NCI-H1436 (cell line): ENCODE data around the gene LSS.
A peak's percentile ranks its signal among the peaks of the same experiment; 100 is the strongest.
"Not testable (repeated sequence)": the region's sequence is repeated elsewhere in the genome, so short reads cannot be mapped to it uniquely, and the experiment has no call there.

ENCODE experiments used
- DNase-seq: peaks from one replicate; lab custom pipeline; 2025; lab: John Stamatoyannopoulos, UW

The LSS gene

DNA sequence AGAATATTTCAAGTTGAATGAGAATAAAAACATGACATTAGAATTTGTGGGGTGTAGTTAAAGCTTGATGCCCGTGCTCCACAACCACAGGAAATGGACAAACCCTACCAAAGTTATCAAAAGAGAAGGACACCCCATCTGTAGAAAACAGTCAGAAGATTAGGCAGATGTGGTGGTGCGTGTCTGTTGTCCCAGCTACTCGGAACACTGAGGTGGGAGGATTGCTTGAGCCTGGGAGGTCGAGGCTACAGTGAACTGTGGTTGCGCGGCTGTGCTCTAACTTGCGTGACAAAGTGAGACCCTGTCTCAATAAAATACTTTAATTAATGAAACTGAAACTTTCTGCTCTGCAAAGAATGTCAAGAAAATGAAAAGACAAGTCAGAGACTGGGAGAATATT lies 42.9 kb downstream of the LSS start:
- no peak for DNase-seq

GRCh38 chr21:46184625-46185555 lies 43.7 kb downstream of the LSS start:
- peak; percentile 70 for DNase-seq

- DNase-seq = peak; percentile 59
These were observed 44.5 kb downstream of the LSS start, which contains the start of gene SPATC1L for GRCh38 chr21:46183910-46184624. Gene SPATC1L, minus strand, starts transcription at chr21:46184459. Its CDS starts 1,643 bp downstream, at chr21:46182816.

- not testable (repeated sequence) for DNase-seq
These were observed 45.2 kb downstream of the LSS start for GRCh38 chr21:46183337-46183909.

GRCh38 chr21:46182548-46183336 lies 45.8 kb downstream of the LSS start:
- DNase-seq = no peak

DNA sequence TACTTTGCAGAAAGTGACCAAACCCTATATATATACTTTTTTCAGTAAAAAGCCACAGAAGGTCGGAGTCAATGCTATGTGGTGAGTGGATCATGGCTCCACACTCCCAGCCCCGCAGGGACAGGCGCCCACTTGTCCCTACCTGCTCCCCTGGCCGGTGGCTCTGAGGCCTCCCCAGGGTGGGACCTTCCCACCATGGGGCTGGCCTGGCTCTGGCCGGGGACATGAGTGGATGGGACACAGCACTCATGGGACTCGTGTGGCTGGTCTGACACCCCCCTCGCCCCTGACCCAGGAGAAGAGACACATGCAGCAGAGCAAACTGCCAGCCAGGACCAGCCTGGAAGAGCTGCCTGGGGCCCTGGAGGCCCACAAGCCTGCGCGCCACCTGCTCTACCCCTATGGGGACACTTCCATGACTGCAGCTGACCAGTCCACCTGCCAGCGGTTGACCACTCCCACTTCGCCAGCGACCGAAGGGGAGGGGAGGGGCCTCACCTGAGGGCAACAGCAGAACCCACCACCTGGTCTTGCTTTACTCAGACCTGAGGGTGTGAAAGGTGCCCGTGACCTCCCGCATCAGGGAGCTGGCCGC lies 46.5 kb downstream of the LSS start:
- DNase-seq = no peak

DNA sequence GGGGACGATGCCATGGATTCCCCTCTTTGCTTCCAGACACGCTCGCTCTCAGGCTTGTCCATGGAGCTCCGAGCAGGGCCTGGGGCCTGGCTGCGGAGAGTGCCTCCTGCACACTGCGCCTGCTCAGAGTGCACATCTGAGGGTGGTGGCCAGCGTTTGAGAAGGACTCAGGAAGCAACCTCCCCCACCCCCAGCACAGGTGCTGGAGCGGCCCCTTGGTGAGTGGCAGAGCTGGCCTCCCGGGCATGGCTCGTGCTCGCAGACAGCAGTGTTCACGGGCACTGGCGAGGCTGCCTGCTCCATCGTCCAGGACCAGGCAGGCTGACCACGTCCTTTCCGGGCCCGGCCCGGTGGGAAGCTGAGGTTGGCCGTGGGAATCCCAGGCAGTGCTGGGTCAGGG lies 47.1 kb downstream of the LSS start:
- no peak for DNase-seq

- DNase-seq = no peak
These were observed 47.7 kb downstream of the LSS start for GRCh38 chr21:46180778-46181391.

DNA sequence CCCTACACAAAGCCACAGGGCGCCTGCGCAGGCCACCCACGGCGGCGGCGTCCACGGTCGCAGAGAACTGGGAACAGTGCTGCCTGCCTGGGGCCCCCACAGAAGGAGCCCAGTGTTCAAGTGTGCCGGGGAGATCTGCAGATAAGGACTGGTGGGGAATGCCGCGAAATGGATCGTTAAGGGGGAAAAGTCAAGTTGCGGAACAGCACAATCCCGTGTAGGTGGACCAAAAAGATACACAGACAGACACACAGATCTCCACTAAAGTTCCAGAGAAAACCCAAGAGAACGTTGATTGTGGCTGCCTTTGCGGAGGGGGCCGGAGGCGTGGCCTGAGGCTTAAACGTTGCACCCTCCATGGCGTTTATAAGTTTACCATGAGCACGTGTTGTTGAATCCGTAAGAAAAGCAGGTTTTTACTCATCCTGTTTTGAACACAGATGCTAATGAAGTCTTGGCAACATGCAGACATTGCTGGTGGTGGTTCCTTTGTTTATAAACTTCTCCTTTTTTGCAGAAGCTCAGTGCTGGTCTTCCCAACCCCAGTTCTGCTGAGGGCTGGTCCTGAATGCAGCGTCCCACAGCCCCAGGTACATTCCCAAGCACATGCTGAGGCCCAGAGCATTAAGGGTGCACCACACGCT lies 48.4 kb downstream of the LSS start:
- no peak for DNase-seq

- no peak for DNase-seq
These were observed 48.9 kb downstream of the LSS start for GRCh38 chr21:46179708-46180078.

- DNase-seq = no peak
These were observed 49.6 kb downstream of the LSS start for GRCh38 chr21:46178961-46179360.

DNA sequence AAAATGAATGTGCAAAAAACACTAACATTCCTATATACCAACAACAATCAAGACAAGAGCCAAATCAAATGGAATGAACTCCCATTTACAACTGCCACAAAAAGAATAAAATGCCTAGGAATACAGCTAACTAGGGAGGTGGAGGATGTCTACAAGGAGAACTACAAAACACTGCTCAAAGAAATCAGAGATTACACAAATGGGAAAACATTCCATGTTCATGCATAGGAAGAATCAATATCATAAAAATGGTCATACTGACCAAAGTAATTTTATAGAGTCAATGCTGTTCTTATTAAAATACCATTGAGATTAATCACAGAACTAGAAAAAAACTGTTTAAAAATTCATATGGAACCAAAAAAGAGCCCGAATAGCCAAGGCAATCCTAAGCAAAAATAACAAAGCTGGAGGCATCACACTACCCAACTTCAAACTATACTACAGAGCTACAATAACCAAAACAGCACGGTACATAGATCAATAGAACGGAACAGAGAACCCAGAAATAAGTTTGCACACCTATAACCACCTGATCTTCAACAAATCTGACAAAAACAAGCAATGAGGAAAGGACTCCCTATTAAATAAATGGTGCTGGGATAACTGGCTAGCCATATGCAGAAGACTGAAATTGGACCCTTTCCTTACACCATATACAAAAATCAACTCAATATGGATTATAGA lies 52.0 kb downstream of the LSS start:
- DNase-seq = not testable (repeated sequence)

- DNase-seq = no peak
These were observed 55.0 kb downstream of the LSS start for GRCh38 chr21:46173573-46173972.

DNA sequence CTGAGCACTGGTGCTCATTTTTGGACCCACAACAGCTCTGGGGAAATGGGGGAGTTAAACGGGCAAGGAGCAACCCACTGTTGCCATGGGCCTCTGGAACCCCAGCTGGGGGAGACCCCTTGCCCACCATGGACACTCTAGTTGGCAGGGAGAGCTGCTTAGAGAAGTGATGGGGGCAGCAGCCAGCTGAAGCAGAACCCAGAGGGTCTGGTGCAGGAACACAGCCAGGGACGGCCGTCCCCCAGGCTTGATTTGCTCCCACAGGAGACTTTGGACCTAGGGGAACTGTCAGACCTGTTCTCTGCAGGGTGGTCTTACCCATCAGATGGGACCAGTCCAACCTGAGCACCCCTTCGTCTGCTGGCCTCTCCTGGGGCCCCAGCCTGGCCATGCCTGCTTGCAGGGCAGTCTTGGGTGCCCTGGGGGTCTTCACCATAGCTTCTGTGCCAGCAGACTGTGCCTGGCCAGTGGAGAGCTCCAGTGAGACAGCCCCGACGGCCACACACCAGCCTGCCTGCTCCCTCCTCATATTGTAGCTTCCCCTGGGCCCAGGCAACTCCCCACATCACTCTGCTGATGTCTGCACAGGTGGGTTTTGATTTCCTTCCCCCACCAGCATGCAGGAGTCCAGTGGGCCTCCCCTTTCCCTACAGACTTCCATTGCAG lies 55.6 kb downstream of the LSS start:
- DNase-seq = no peak

DNA sequence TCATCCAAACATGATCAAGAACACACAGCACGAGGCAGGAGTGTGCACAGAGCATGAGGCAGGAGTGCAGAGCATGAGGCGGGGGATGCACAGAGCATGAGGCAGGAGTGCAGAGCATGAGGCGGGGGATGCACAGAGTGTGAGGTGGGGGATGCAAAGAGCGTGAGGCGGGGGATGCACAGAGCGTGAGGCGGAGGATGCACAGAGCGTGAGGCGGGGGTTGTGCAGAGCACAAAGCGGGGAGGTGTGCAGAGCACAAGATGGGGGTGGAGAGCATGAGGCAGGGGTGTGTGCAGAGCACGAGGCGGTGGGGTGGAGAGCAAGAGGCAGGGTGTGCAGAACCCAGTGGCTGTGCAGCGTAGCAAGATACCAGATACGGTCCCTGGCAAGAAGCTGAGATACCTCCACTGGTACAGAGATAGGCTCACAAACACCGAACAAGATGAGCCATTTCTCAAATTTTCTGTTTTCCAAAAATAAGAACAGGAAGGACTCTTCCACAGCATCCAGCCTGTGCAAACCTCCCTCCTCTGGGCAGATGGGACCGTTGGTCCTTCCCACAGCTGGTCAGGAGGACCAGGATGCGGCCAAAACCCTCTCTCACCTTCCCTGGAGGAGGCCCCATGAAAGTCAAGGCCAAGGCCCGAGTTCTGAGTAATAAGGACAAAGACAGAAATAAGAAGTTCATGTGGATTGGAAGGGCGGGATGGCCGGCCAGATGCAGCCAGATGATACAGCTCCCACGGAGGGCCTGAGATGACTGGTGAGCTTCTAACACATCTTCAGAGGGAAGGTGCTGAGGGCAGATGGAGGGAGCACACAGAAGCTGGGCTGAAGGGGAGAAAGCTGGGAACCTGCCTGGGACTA lies 56.3 kb downstream of the LSS start:
- no peak for DNase-seq

DNA sequence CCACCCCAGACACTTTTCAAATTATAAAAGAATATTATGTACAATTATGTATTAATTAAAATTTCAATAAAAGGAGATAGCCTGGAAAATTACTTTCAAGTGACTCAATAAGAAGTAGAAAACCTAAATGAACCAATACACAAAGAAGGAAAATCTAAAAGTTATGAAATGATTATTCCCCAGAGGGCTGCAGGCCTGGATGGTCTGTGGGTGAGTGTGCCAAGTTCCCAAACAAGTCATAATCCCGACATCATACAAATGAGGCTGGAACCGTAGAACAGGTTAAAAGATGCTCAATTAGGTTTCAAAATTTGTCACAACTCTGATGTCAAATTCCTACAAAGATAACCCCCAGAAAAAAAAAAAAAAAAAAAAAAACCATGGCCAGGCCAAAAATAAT lies 57.0 kb downstream of the LSS start:
- DNase-seq = no peak

GRCh38 chr21:46170436-46171193 lies 58.0 kb downstream of the LSS start:
- not testable (repeated sequence) for DNase-seq
